HEK293 (cell line): ENCODE data around the gene SRP14.

Experiments used
- CTCF ChIA-PET: fragments of 350-600 bp; formaldehyde crosslinking; extraction: SDS; loops from one replicate; lab custom pipeline; 2021; ENCODE audit warnings: antibody characterized with exemption; lab: Yijun Ruan, JAX
- POLR2A ChIA-PET: fragments of 300-600 bp; formaldehyde crosslinking; extraction: SDS; loops from one replicate; lab custom pipeline; 2020; ENCODE audit warnings: antibody characterized with exemption, inconsistent platforms; lab: Yijun Ruan, JAX
- H3K27ac ChIP-seq: fragments of 200-500 bp; sonication (Bioruptor generic); 2 replicates; pipeline ENCODE4 v1.5.1; 2014; ENCODE audit warnings: low read depth, low read length, control low read depth, inconsistent platforms; ENCODE audit errors: extremely low read depth
- H3K36me3 ChIP-seq, 2 experiments: fragments of 200-500 bp in 1 of 2; sonication (Bioruptor generic) in 1 of 2; 1 replicate in 1 of 2; 2 replicates in 1 of 2; pipeline ENCODE4 v1.5.1; 2014 to 2017; ENCODE audit warnings: inconsistent platforms in 2 of 2, low read length in 2 of 2; ENCODE audit not compliant: control insufficient read depth in 2 of 2, insufficient read depth in 1 of 2
- H3K4me1 ChIP-seq: fragments of 200-500 bp; sonication (Bioruptor generic); 2 replicates; pipeline ENCODE4 v1.5.1; 2014; ENCODE audit warnings: mild to moderate bottlenecking, low read length, inconsistent platforms; ENCODE audit not compliant: control insufficient read depth, insufficient read depth
- H3K4me3 ChIP-seq: 2 replicates; pipeline ENCODE4 v1.5.1; 2011; ENCODE audit warnings: low read depth, mild to moderate bottlenecking, control low read depth, low read length, moderate library complexity
- H3K9me3 ChIP-seq: fragments of 200-500 bp; sonication (Bioruptor generic); 2 replicates; pipeline ENCODE4 v1.5.1; 2014; ENCODE audit warnings: low read depth, low read length, inconsistent platforms; ENCODE audit not compliant: control insufficient read depth, insufficient read depth
- FEZF1 ChIP-seq: fragments of 450-650 bp; formaldehyde crosslinking; IDR thresholded peaks from 2 replicates; pipeline ENCODE4 v1.5.1; 2016; ENCODE audit warnings: missing biosample characterization, missing genetic modification characterization
- KLF10 ChIP-seq: fragments of 450-650 bp; IDR thresholded peaks from 2 replicates; pipeline ENCODE4 v1.5.1; 2018; ENCODE audit warnings: missing biosample characterization, mild to moderate bottlenecking, missing genetic modification characterization
- PRDM10 ChIP-seq: fragments of 450-650 bp; formaldehyde crosslinking; IDR thresholded peaks from 2 replicates; pipeline ENCODE4 v1.5.1; 2016; ENCODE audit warnings: missing biosample characterization, missing genetic modification characterization
- SP3 ChIP-seq: fragments of 450-650 bp; formaldehyde crosslinking; IDR thresholded peaks from 2 replicates; pipeline ENCODE4 v1.5.1; 2016; ENCODE audit warnings: missing biosample characterization, missing genetic modification characterization
- ZFP41 ChIP-seq: fragments of 450-650 bp; formaldehyde crosslinking; IDR thresholded peaks from 2 replicates; pipeline ENCODE4 v1.5.1; 2016; ENCODE audit warnings: missing biosample characterization, missing genetic modification characterization, borderline replicate concordance
- ZNF114 ChIP-seq: fragments of 450-650 bp; formaldehyde crosslinking; IDR thresholded peaks from 2 replicates; pipeline ENCODE4 v1.5.0; 2017; ENCODE audit warnings: missing biosample characterization, missing genetic modification characterization
- ZNF138 ChIP-seq: fragments of 450-650 bp; formaldehyde crosslinking; IDR thresholded peaks from 2 replicates; pipeline ENCODE4 v1.5.1; 2016; ENCODE audit warnings: missing biosample characterization, missing genetic modification characterization, borderline replicate concordance
- ZNF157 ChIP-seq: fragments of 450-650 bp; formaldehyde crosslinking; IDR thresholded peaks from 2 replicates; pipeline ENCODE4 v1.5.1; 2016; ENCODE audit warnings: missing biosample characterization, missing genetic modification characterization
- ZNF184 ChIP-seq: fragments of 450-650 bp; IDR thresholded peaks from 2 replicates; pipeline ENCODE4 v1.5.1; 2018; ENCODE audit warnings: missing biosample characterization, mild to moderate bottlenecking, missing genetic modification characterization
- ZNF274 ChIP-seq, 2 experiments: fragments of 200-500 bp in 1 of 2; fragments of 450-650 bp in 1 of 2; sonication (Bioruptor generic) in 1 of 2; formaldehyde crosslinking in 1 of 2; IDR thresholded peaks; 2 replicates each; pipeline versions ENCODE4 v1.5.1 to v1.6.1; 2014 to 2016; ENCODE audit warnings: borderline replicate concordance in 1 of 2, inconsistent platforms in 1 of 2, low read length in 1 of 2, missing biosample characterization in 1 of 2, missing genetic modification characterization in 1 of 2
- ZNF302 ChIP-seq: fragments of 450-650 bp; formaldehyde crosslinking; IDR thresholded peaks from 2 replicates; pipeline ENCODE4 v1.5.1; 2016; ENCODE audit warnings: missing biosample characterization, missing genetic modification characterization, low read depth
- ZNF394 ChIP-seq: fragments of 450-650 bp; formaldehyde crosslinking; IDR thresholded peaks from 2 replicates; pipeline ENCODE4 v1.5.1; 2016; ENCODE audit warnings: missing biosample characterization, missing genetic modification characterization, mild to moderate bottlenecking, moderate library complexity, borderline replicate concordance
- ZNF518A ChIP-seq: fragments of 450-650 bp; formaldehyde crosslinking; conservative IDR thresholded peaks from 2 replicates; pipeline ENCODE4 v1.5.1; 2016; ENCODE audit warnings: low read depth, missing biosample characterization, missing genetic modification characterization
- ZNF521 ChIP-seq: fragments of 450-650 bp; formaldehyde crosslinking; IDR thresholded peaks from 2 replicates; pipeline ENCODE4 v1.5.1; 2017; ENCODE audit warnings: missing biosample characterization, mild to moderate bottlenecking, missing genetic modification characterization
- ZNF530 ChIP-seq: fragments of 450-650 bp; formaldehyde crosslinking; IDR thresholded peaks from 2 replicates; pipeline ENCODE4 v1.5.1; 2016; ENCODE audit warnings: low read depth, missing biosample characterization, missing genetic modification characterization
- TF ChIP-seq, protein P1 (sequence below): fragments of 450-650 bp; formaldehyde crosslinking; IDR thresholded peaks from 2 replicates; pipeline ENCODE4 v1.5.1; 2016; ENCODE audit warnings: missing biosample characterization, missing genetic modification characterization
- TF ChIP-seq, protein P2 (sequence below): fragments of 450-650 bp; formaldehyde crosslinking; IDR thresholded peaks from 2 replicates; pipeline ENCODE4 v1.5.1; 2016; ENCODE audit warnings: missing biosample characterization, missing genetic modification characterization
- TF ChIP-seq, protein P3 (sequence below): fragments of 450-650 bp; formaldehyde crosslinking; IDR thresholded peaks from 2 replicates; pipeline ENCODE4 v1.5.1; 2016; ENCODE audit warnings: missing biosample characterization, missing genetic modification characterization, low read depth

Gene SRP14

DNA sequence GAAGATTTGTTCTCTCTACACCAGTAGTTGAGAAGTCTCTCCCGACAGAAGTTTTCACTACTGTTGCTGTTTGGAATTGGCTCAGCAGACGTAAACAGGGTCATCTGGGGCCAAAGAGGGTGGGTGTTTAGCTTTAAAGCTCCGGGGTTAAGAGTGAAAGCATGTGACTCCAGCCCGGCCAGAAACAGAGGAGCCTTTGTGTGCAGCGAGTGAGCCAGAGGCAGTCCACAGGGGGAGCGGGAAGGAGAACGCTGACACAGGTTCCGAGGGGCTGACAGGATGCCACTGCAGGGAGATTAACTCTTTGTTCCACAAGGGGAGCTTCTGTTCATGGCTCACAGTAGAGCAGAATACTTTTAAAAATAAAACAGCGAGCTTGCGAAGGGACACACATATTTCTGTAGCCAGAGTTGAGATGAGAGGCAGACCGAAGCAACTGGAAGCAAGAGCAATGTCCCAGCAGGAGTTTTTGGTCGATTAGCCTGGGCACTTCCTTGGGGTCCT is 42.8 kb upstream of the SRP14 start (continued):
- TF ChIP-seq ZNF114 (tag by site-specific recombination): no peak
- TF ChIP-seq ZNF530: no peak
- TF ChIP-seq, protein P1, sequence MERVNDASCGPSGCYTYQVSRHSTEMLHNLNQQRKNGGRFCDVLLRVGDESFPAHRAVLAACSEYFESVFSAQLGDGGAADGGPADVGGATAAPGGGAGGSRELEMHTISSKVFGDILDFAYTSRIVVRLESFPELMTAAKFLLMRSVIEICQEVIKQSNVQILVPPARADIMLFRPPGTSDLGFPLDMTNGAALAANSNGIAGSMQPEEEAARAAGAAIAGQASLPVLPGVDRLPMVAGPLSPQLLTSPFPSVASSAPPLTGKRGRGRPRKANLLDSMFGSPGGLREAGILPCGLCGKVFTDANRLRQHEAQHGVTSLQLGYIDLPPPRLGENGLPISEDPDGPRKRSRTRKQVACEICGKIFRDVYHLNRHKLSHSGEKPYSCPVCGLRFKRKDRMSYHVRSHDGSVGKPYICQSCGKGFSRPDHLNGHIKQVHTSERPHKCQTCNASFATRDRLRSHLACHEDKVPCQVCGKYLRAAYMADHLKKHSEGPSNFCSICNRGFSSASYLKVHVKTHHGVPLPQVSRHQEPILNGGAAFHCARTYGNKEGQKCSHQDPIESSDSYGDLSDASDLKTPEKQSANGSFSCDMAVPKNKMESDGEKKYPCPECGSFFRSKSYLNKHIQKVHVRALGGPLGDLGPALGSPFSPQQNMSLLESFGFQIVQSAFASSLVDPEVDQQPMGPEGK: no peak
- TF ChIP-seq, protein P2, sequence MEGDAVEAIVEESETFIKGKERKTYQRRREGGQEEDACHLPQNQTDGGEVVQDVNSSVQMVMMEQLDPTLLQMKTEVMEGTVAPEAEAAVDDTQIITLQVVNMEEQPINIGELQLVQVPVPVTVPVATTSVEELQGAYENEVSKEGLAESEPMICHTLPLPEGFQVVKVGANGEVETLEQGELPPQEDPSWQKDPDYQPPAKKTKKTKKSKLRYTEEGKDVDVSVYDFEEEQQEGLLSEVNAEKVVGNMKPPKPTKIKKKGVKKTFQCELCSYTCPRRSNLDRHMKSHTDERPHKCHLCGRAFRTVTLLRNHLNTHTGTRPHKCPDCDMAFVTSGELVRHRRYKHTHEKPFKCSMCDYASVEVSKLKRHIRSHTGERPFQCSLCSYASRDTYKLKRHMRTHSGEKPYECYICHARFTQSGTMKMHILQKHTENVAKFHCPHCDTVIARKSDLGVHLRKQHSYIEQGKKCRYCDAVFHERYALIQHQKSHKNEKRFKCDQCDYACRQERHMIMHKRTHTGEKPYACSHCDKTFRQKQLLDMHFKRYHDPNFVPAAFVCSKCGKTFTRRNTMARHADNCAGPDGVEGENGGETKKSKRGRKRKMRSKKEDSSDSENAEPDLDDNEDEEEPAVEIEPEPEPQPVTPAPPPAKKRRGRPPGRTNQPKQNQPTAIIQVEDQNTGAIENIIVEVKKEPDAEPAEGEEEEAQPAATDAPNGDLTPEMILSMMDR (tag by site-specific recombination): peak; percentile 28; the same call in 1 of the 2 replicates

DNA sequence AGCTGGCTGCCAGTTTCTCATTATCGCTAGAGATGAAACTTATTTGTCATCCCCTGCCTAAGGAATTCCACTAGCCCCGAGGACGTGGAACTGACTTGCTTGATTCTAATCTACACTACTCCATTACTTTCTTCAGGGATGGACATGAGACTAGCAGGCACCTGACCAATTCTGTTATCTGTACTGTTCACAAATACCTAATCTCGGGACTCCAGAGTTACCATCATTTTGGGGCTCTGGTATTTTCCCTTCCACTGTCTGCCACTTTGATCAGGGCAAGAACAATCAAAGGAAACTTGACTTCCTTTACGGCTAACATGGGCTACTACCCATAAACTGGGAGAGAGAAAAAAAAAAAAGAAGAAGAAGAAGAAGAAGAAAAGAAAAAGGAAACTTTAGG is 41.9 kb upstream of the SRP14 start:
- CTCF ChIA-PET: no interaction called here
- H3K9me3 ChIP-seq: no peaks in the 10 kb centered on the region
- peaks cover 5% of the 10 kb centered on the region for H3K4me1 ChIP-seq
- no peaks in the 10 kb centered on the region for H3K36me3 ChIP-seq
- H3K27ac ChIP-seq: peak overlapping the region; percentile 67
- TF ChIP-seq SP3 (tag by site-specific recombination) (no peak), PRDM10 (tag by site-specific recombination) (peak; percentile 92)
- TF ChIP-seq, all 188 proteins: peak for 1
- POLR2A ChIA-PET: interaction anchor here (1.9 kb wide), 1 partner anchor 18 kb away, joined by 10 read pairs; no protein-coding TSS in a partner anchor
- H3K4me3 ChIP-seq: no peak overlapping the region

DNA sequence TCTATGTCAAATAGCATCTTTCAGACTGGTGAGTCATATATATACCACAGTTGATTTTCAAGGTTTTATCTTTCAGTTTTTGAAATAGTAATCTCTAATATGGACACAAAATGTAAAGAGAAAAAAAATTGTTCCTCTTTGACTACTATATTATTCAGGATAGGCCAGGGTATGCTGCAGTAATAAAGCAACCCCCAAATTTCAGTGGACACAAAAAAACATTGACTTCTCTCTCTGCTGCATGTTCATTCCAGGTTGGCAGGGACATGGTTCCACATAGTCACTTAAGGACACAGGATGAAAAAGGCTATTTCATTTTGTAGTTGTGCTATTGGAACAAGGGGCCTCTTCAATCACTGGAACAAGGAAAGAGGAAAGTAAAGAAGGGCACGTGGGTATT is 41.1 kb upstream of the SRP14 start:
- H3K4me3 ChIP-seq: no peak overlapping the region
- CTCF ChIA-PET: no interaction called here
- peaks cover 3% of the 10 kb centered on the region for H3K4me1 ChIP-seq
- no peaks in the 10 kb centered on the region for H3K36me3 ChIP-seq
- no peaks in the 10 kb centered on the region for H3K9me3 ChIP-seq
- POLR2A ChIA-PET: no interaction called here
- H3K27ac ChIP-seq: no peak overlapping the region
- TF ChIP-seq ZNF184 (tag by site-specific recombination) (no peak), ZNF302 (tag by site-specific recombination) (no peak), ZNF394 (tag by site-specific recombination) (no peak), ZNF138 (tag by site-specific recombination) (no peak), ZNF518A (tag by site-specific recombination) (no peak), ZNF274 (IDR thresholded peaks at IDR 0.05; ENCODE audit: low read length) (no peak), ZNF274 (tag by site-specific recombination; IDR thresholded peaks at IDR 0.05; ENCODE audit: borderline replicate concordance) (no peak), FEZF1 (no peak), ZFP41 (tag by site-specific recombination) (no peak), KLF10 (tag by site-specific recombination) (no peak), ZNF157 (no peak), ZNF521 (tag by site-specific recombination) (no peak)
- TF ChIP-seq, protein P3, sequence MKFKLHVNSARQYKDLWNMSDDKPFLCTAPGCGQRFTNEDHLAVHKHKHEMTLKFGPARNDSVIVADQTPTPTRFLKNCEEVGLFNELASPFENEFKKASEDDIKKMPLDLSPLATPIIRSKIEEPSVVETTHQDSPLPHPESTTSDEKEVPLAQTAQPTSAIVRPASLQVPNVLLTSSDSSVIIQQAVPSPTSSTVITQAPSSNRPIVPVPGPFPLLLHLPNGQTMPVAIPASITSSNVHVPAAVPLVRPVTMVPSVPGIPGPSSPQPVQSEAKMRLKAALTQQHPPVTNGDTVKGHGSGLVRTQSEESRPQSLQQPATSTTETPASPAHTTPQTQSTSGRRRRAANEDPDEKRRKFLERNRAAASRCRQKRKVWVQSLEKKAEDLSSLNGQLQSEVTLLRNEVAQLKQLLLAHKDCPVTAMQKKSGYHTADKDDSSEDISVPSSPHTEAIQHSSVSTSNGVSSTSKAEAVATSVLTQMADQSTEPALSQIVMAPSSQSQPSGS: no peak
